Measurements from ENCODE around the gene ZNF281.

ZNF281 gene

DNA sequence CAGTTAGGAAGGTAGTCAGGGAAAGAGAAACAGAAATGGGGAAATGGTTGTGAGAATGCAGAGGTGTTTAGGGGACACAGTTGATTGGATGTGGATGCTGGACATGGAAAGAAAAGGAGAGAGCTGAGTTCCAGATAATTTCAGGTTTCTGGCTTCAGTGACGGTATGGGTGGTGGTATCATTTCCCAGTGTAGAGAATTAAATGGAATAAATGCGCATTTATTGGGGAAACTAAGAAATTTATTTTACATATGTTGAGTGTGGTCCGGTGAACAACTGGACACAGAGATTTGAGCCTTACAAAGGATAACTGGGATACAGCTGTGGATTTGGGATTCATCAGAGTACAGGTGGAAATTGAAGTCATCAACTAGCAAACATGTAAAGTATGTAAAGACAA lies 12.4 kb upstream of the ZNF281 start:
- Histone ChIP-seq H3K79me2 (ENCODE audit: insufficient read depth, low read length) (no peaks in the 10 kb centered on the region), H4K20me1 (ENCODE audit: insufficient read depth, low read length, poor library complexity, severe bottlenecking) (no peaks in the 10 kb centered on the region), H3K27me3 (ENCODE audit: insufficient read depth, low read length, poor library complexity, severe bottlenecking) (no peaks in the 10 kb centered on the region), H3K9me2 (replicated peaks; ENCODE audit: low read depth, low read length) (no peaks in the 10 kb centered on the region), H3K9me3 (ENCODE audit: insufficient read depth, low read depth, low read length) (no peaks in the 10 kb centered on the region), H3K36me3 (ENCODE audit: insufficient read depth, low read length) (no peaks in the 10 kb centered on the region), H3K4me3 (ENCODE audit: low read length, poor library complexity, severe bottlenecking) (no peak overlapping the region), H3K4me1 (ENCODE audit: insufficient read depth, low read length, poor library complexity, severe bottlenecking) (no peaks in the 10 kb centered on the region), H3K9ac (ENCODE audit: low read depth, low read length, poor library complexity, severe bottlenecking) (no peak overlapping the region), H3K4me2 (ENCODE audit: low read depth, low read length, poor library complexity, severe bottlenecking) (no peak overlapping the region), H2AFZ (ENCODE audit: low read length) (no peak overlapping the region), H3F3A (ENCODE audit: low read depth) (no peaks in the 10 kb centered on the region)
- TF ChIP-seq EZH2phosphoT487 (IDR thresholded peaks at IDR 0.05; ENCODE audit: borderline replicate concordance) (no peak), CTCF (conservative IDR thresholded peaks at IDR 0.05; ENCODE audit: low read length) (no peak)

- H3F3A ChIP-seq (ENCODE audit: low read depth) = no peaks in the 10 kb centered on the region
- no peak overlapping the region for H3K9ac ChIP-seq (ENCODE audit: low read depth, low read length, poor library complexity, severe bottlenecking)
- no peaks in the 10 kb centered on the region for H3K27me3 ChIP-seq (ENCODE audit: insufficient read depth, low read length, poor library complexity, severe bottlenecking)
- H3K4me3 ChIP-seq (ENCODE audit: low read length, poor library complexity, severe bottlenecking) = no peak overlapping the region
- H3K9me2 ChIP-seq (replicated peaks; ENCODE audit: low read depth, low read length) = no peaks in the 10 kb centered on the region
- peaks cover 2% of the 10 kb centered on the region for H3K4me1 ChIP-seq (ENCODE audit: insufficient read depth, low read length, poor library complexity, severe bottlenecking)
- H4K20me1 ChIP-seq (ENCODE audit: insufficient read depth, low read length, poor library complexity, severe bottlenecking) = no peaks in the 10 kb centered on the region
- no peaks in the 10 kb centered on the region for H3K36me3 ChIP-seq (ENCODE audit: insufficient read depth, low read length)
- no peaks in the 10 kb centered on the region for H3K79me2 ChIP-seq (ENCODE audit: insufficient read depth, low read length)
- TF ChIP-seq CTCF (conservative IDR thresholded peaks at IDR 0.05; ENCODE audit: low read length) = no peak
- H3K9me3 ChIP-seq (ENCODE audit: insufficient read depth, low read depth, low read length) = no peaks in the 10 kb centered on the region
- H3K4me2 ChIP-seq (ENCODE audit: low read depth, low read length, poor library complexity, severe bottlenecking) = no peak overlapping the region
- no peak overlapping the region for H2AFZ ChIP-seq (ENCODE audit: low read length)
Observed at GRCh38 chr1:200415789-200416593, 6.2 kb upstream of the ZNF281 start.

- no peaks in the 10 kb centered on the region for H4K20me1 ChIP-seq (ENCODE audit: insufficient read depth, low read length, poor library complexity, severe bottlenecking)
- H3F3A ChIP-seq (ENCODE audit: low read depth) = no peaks in the 10 kb centered on the region
- no peak for TF ChIP-seq CTCF (conservative IDR thresholded peaks at IDR 0.05; ENCODE audit: low read length)
- no peak for TF ChIP-seq EZH2phosphoT487 (IDR thresholded peaks at IDR 0.05; ENCODE audit: borderline replicate concordance)
- no peak overlapping the region for H3K9ac ChIP-seq (ENCODE audit: low read depth, low read length, poor library complexity, severe bottlenecking)
- H3K36me3 ChIP-seq (ENCODE audit: insufficient read depth, low read length) = no peaks in the 10 kb centered on the region
- H2AFZ ChIP-seq (ENCODE audit: low read length) = no peak overlapping the region
- no peaks in the 10 kb centered on the region for H3K79me2 ChIP-seq (ENCODE audit: insufficient read depth, low read length)
- no peaks in the 10 kb centered on the region for H3K9me3 ChIP-seq (ENCODE audit: insufficient read depth, low read depth, low read length)
- no peak overlapping the region for H3K4me2 ChIP-seq (ENCODE audit: low read depth, low read length, poor library complexity, severe bottlenecking)
- no peaks in the 10 kb centered on the region for H3K9me2 ChIP-seq (replicated peaks; ENCODE audit: low read depth, low read length)
- H3K27me3 ChIP-seq (ENCODE audit: insufficient read depth, low read length, poor library complexity, severe bottlenecking) = no peaks in the 10 kb centered on the region
- no peak overlapping the region for H3K4me3 ChIP-seq (ENCODE audit: low read length, poor library complexity, severe bottlenecking)
- H3K4me1 ChIP-seq (ENCODE audit: insufficient read depth, low read length, poor library complexity, severe bottlenecking) = peaks cover 10% of the 10 kb centered on the region
Observed at GRCh38 chr1:200415227-200415626, 5.4 kb upstream of the ZNF281 start.

Data from Loucy (cell line).